CD4-positive, alpha-beta memory T cell (primary cell): Measurements from ENCODE around the gene CITED2. TPM values are rescaled to one million over a fixed set of nuclear protein-coding genes. Genes with fewer than 3 reads are reported as not detected.
A peak's percentile ranks its signal among the peaks of the same experiment; 100 is the strongest.

ENCODE experiments used
- CTCF ChIA-PET: fragments of 350-600 bp; sonication (Branson Sonifier 250); formaldehyde crosslinking; loops from one replicate; lab custom pipeline; 2021; ENCODE audit warnings: inconsistent platforms; ENCODE audit not compliant: partially characterized antibody; lab: Charles Lee
- POLR2A ChIA-PET: fragments of 350-600 bp; sonication (Branson Sonifier 250); formaldehyde crosslinking; loops from one replicate; lab custom pipeline; 2021; ENCODE audit not compliant: partially characterized antibody; lab: Charles Lee
- DNase-seq, 5 donors: peaks; one replicate each; pipeline versions ENCODE4 v3.0.0 to v3.0.0-alpha.2; 2020 to 2022; ENCODE audit warnings: mixed read lengths in 1 of 5
- H3K27ac ChIP-seq: one replicate; pipeline ENCODE4 v1.7.0; 2013; ENCODE audit warnings: low read depth, low read length
- H3K27me3 ChIP-seq: 2 replicates; pipeline ENCODE4 v1.7.0; 2013; ENCODE audit warnings: mild to moderate bottlenecking, low read length, moderate library complexity; ENCODE audit not compliant: insufficient read depth
- H3K36me3 ChIP-seq: 2 replicates; pipeline ENCODE4 v1.7.0; 2013; ENCODE audit warnings: mild to moderate bottlenecking, low read length, moderate library complexity; ENCODE audit not compliant: insufficient read depth
- H3K4me1 ChIP-seq: 2 replicates; pipeline ENCODE4 v1.7.0; 2013; ENCODE audit warnings: mild to moderate bottlenecking, low read length, moderate library complexity; ENCODE audit not compliant: insufficient read depth
- H3K4me3 ChIP-seq, 2 donors: one replicate each; pipeline ENCODE4 v1.7.0; 2013; ENCODE audit warnings: low read length in 2 of 2, mild to moderate bottlenecking in 1 of 2
- H3K9me3 ChIP-seq, 2 donors: one replicate each; pipeline ENCODE4 v1.7.0; 2013; ENCODE audit warnings: low read length in 2 of 2, control low read depth in 1 of 2; ENCODE audit not compliant: control insufficient read depth in 1 of 2
- H3K27ac Mint-ChIP-seq, 7 donors: one replicate each; pipeline ENCODE4 v1.8.0; 2020 to 2021; ENCODE audit warnings: mixed read lengths in 7 of 7, mild to moderate bottlenecking in 6 of 7, inconsistent platforms in 3 of 7, moderate library complexity in 3 of 7
- H3K27me3 Mint-ChIP-seq, 2 donors: one replicate each; pipeline ENCODE4 v1.8.0; 2020 to 2021; ENCODE audit warnings: mixed read lengths in 2 of 2
- H3K36me3 Mint-ChIP-seq, 2 donors: one replicate each; pipeline ENCODE4 v1.8.0; 2020 to 2021; ENCODE audit warnings: mixed read lengths in 2 of 2, inconsistent platforms in 1 of 2, mild to moderate bottlenecking in 1 of 2
- H3K4me1 Mint-ChIP-seq, 4 donors: one replicate each; pipeline ENCODE4 v1.8.0; 2020 to 2021; ENCODE audit warnings: mixed read lengths in 4 of 4, mild to moderate bottlenecking in 1 of 4
- H3K4me3 Mint-ChIP-seq, 8 donors: one replicate each; pipeline ENCODE4 v1.8.0; 2020 to 2021; ENCODE audit warnings: mixed read lengths in 8 of 8, mild to moderate bottlenecking in 7 of 8, moderate library complexity in 6 of 8, inconsistent platforms in 3 of 8
- H3K9me3 Mint-ChIP-seq, 8 donors: one replicate each; pipeline ENCODE4 v1.8.0; 2020 to 2021; ENCODE audit warnings: mixed read lengths in 8 of 8, mild to moderate bottlenecking in 5 of 8, inconsistent platforms in 3 of 8, moderate library complexity in 1 of 8
- intact Hi-C: fragments of 100-400 bp; cut with micrococcal nuclease; formaldehyde crosslinking; loops from one replicate; pipeline ENCODE4 v1.15.1; 2023
- polyA plus RNA-seq, 2 donors: library from polyadenylated mRNA; unstranded; fragments of 300-500 nt; fragmentation: Illumina TruSeq; gene quantifications; one replicate each; pipeline ENCODE4 v1.2.3, GENCODE V29; 2021
- total RNA-seq, 2 experiments: library from RNA; stranded (reverse); gene quantifications; one replicate each; pipeline ENCODE4 v1.2.3, GENCODE V29; 2021

Gene CITED2
- total and polyA plus RNA-seq, 4 experiments from 2014 or later = 37.1 to 118 (median 82.3) TPM

GRCh38 chr6:139371421-139372203, 2.8 kb downstream of the CITED2 start:
- H3K9me3 Mint-ChIP-seq = peaks cover 0 to 9% (median 0%) of the 10 kb centered on the region in 8 donors
- Histone ChIP-seq H3K27me3 (no peaks in the 10 kb centered on the region), H3K4me3 (peak overlapping the region in 1 of 2 donors; percentile 35), H3K4me1 (peaks cover 47% of the 10 kb centered on the region), H3K9me3 (no peaks in the 10 kb centered on the region), H3K27ac (peak overlapping the region; percentile 40), H3K36me3 (no peaks in the 10 kb centered on the region)
- DNase-seq = no peak
- no peaks in the 10 kb centered on the region for H3K27me3 Mint-ChIP-seq
- ChIA-PET POLR2A (interaction anchor here (1.3 to 6.3 kb wide), 12 partner anchors 47 to 597 kb away, joined by 3 to 153 read pairs (median 52); partner anchors contain the start of genes ABRACL, CCDC28A, HECA and TXLNB), CTCF (interaction anchor here (0.8 to 3.7 kb wide), 12 partner anchors 14 to 556 kb away, joined by 3 to 33 read pairs (median 6); partner anchors contain the start of gene TXLNB)
- H3K4me1 Mint-ChIP-seq = peaks cover 35 to 77% (median 43%) of the 10 kb centered on the region in 4 donors
- peak overlapping the region; percentile 75 to 99 (median 88) for H3K27ac Mint-ChIP-seq
- peaks cover 32 to 39% of the 10 kb centered on the region in 2 donors for H3K36me3 Mint-ChIP-seq
- peak overlapping the region; percentile 64 to 100 (median 96) for H3K4me3 Mint-ChIP-seq
- intact Hi-C loops = loop anchor here (10.0 kb wide), 2 partner anchors 393 to 733 kb away; no protein-coding TSS in a partner anchor

GRCh38 chr6:139370999-139371345, 3.5 kb downstream of the CITED2 start:
- H3K4me3 Mint-ChIP-seq = peak overlapping the region; percentile 64 to 100 (median 96)
- peak overlapping the region; percentile 40 for H3K27ac ChIP-seq

DNA sequence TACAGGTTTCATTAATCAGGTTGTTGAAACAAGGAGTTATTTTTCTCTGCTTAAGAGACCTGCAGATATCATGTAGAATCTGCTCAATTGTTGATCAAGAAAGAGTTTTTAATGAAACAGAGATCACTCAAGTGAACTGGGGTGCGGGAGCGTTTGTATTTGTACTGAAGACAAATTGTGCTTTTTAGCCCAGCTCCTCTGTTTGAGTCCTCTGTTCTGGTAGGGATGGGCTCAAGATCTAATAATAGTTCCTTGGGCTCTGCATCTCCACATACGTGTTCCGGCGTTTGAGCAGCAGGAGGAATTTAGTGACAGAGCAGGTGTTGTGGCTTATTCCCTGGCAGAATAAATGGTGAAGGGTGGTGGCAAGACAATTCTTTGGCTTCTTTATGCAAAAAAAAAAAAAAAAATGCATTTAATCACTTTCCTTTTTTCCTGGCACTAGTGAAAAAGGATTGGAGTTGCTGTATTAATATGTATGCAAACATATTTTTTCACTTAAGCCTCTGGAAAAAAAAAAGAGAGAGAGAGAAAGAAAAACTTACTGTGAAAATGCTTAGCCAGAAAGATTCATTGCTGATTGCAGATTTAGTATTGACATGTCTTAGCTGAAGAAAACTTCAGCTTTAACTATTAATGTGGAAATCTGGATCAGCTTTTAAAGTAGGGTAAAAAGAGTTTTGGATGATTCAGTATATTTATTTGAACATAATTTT, 4.0 kb downstream of the CITED2 start:
- no peaks in the 10 kb centered on the region for H3K9me3 ChIP-seq
- Mint-ChIP-seq H3K9me3 (peaks cover 0 to 9% (median 0%) of the 10 kb centered on the region in 8 donors), H3K27ac (peak overlapping the region; percentile 84 to 99 (median 88)), H3K36me3 (peaks cover 32 to 36% of the 10 kb centered on the region in 2 donors), H3K27me3 (no peaks in the 10 kb centered on the region), H3K4me1 (peaks cover 30 to 67% (median 36%) of the 10 kb centered on the region in 4 donors), H3K4me3 (peak overlapping the region; percentile 60 to 100 (median 96))
- ChIA-PET CTCF (interaction anchor here (0.7 to 3.7 kb wide), 59 partner anchors 8 to 1071 kb away, joined by 3 to 33 read pairs (median 4); partner anchors contain the start of gene TXLNB), POLR2A (interaction anchor here (0.6 to 6.3 kb wide), 21 partner anchors 78 to 674 kb away, joined by 3 to 153 read pairs (median 5); partner anchors contain the start of gene TXLNB)
- intact Hi-C loops = loop anchor here (10.0 kb wide), 2 partner anchors 394 to 734 kb away; no protein-coding TSS in a partner anchor
- H3K4me3 ChIP-seq = no peak overlapping the region
- H3K36me3 ChIP-seq = no peaks in the 10 kb centered on the region
- no peaks in the 10 kb centered on the region for H3K27me3 ChIP-seq
- peak overlapping the region; percentile 40 for H3K27ac ChIP-seq
- peaks cover 38% of the 10 kb centered on the region for H3K4me1 ChIP-seq
- DNase-seq = peak in 1 of 5 donors; percentile 6

More at GRCh38 chr6:139370999-139371345, 3.5 kb downstream of the CITED2 start:
- DNase-seq = no peak
- no peaks in the 10 kb centered on the region for H3K27me3 ChIP-seq
- H3K27ac Mint-ChIP-seq = peak overlapping the region; percentile 75 to 99 (median 88)
- H3K9me3 ChIP-seq = no peaks in the 10 kb centered on the region
- H3K4me3 ChIP-seq = no peak overlapping the region
- POLR2A ChIA-PET = interaction anchor here (0.6 to 6.3 kb wide), 10 partner anchors 79 to 673 kb away, joined by 3 to 153 read pairs (median 10); partner anchors contain the start of gene TXLNB
- peaks cover 32 to 73% (median 38%) of the 10 kb centered on the region in 4 donors for H3K4me1 Mint-ChIP-seq
- peaks cover 32 to 39% of the 10 kb centered on the region in 2 donors for H3K36me3 Mint-ChIP-seq
- H3K27me3 Mint-ChIP-seq = no peaks in the 10 kb centered on the region
- H3K9me3 Mint-ChIP-seq = peaks cover 0 to 9% (median 0%) of the 10 kb centered on the region in 8 donors
- intact Hi-C loops = loop anchor here (10.0 kb wide), 2 partner anchors 394 to 734 kb away; no protein-coding TSS in a partner anchor
- peaks cover 42% of the 10 kb centered on the region for H3K4me1 ChIP-seq
- CTCF ChIA-PET = interaction anchor here (0.8 to 3.7 kb wide), 11 partner anchors 80 to 555 kb away, joined by 3 to 33 read pairs (median 7); partner anchors contain the start of gene TXLNB
- H3K36me3 ChIP-seq = no peaks in the 10 kb centered on the region

GRCh38 chr6:139369568-139370282, 4.7 kb downstream of the CITED2 start:
- Mint-ChIP-seq H3K4me3 (peak overlapping the region; percentile 60 to 100 (median 84)), H3K27me3 (no peaks in the 10 kb centered on the region), H3K27ac (peak overlapping the region; percentile 80 to 99 (median 88)), H3K4me1 (peaks cover 29 to 62% (median 36%) of the 10 kb centered on the region in 4 donors), H3K9me3 (peaks cover 0 to 9% (median 0%) of the 10 kb centered on the region in 8 donors), H3K36me3 (peaks cover 32% of the 10 kb centered on the region in 2 donors)
- Histone ChIP-seq H3K36me3 (no peaks in the 10 kb centered on the region), H3K27ac (peak overlapping the region; percentile 40), H3K4me1 (peaks cover 40% of the 10 kb centered on the region), H3K27me3 (no peaks in the 10 kb centered on the region), H3K4me3 (no peak overlapping the region), H3K9me3 (no peaks in the 10 kb centered on the region)
- CTCF ChIA-PET = interaction anchor here (0.7 to 3.7 kb wide), 71 partner anchors 8 to 1273 kb away, joined by 3 to 33 read pairs (median 4); partner anchors contain the start of gene TXLNB
- intact Hi-C loops = loop anchor here (1.0 to 10.0 kb wide), 5 partner anchors 395 to 1303 kb away; no protein-coding TSS in a partner anchor
- DNase-seq = peak; percentile 36 to 54 (median 48)
- POLR2A ChIA-PET = interaction anchor here (0.6 to 2.3 kb wide), 21 partner anchors 9 to 1552 kb away, joined by 3 to 22 read pairs (median 4); partner anchors contain the start of gene TXLNB

DNA sequence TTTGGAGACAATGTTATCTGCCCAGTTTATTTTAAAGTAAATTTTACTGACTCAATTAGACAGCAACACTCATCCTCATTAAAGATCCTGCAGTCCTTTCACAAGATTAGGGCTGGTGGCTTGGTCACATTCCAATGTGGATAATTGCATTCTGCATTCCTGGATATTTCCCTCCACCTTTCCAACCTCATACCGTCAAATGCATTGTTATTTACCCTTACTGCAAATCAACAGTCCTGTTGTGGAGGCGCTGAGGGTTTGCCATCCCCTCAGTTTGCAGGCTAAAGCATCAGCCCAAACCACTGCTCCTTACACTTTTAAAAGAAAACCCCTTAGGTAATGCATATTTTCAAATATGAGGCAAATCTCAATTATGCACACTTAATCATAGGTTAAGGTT, 5.4 kb downstream of the CITED2 start:
- H3K36me3 Mint-ChIP-seq = peaks cover 27 to 29% of the 10 kb centered on the region in 2 donors
- POLR2A ChIA-PET = interaction anchor here (0.6 to 2.3 kb wide), 16 partner anchors 10 to 612 kb away, joined by 3 to 22 read pairs (median 5); partner anchors contain the start of gene TXLNB
- Histone ChIP-seq H3K4me3 (no peak overlapping the region), H3K36me3 (no peaks in the 10 kb centered on the region), H3K27me3 (no peaks in the 10 kb centered on the region), H3K27ac (no peak overlapping the region), H3K4me1 (peaks cover 47% of the 10 kb centered on the region), H3K9me3 (no peaks in the 10 kb centered on the region)
- H3K4me1 Mint-ChIP-seq = peaks cover 34 to 64% (median 42%) of the 10 kb centered on the region in 4 donors
- DNase-seq = no peak
- no peak overlapping the region for H3K4me3 Mint-ChIP-seq
- peaks cover 0 to 5% (median 0%) of the 10 kb centered on the region in 8 donors for H3K9me3 Mint-ChIP-seq
- H3K27ac Mint-ChIP-seq = peak overlapping the region in 2 of 7 donors; percentile 29 to 99
- no peaks in the 10 kb centered on the region for H3K27me3 Mint-ChIP-seq
- intact Hi-C loops = loop anchor here (1.0 to 5.0 kb wide), 3 partner anchors 526 to 1303 kb away; no protein-coding TSS in a partner anchor
- CTCF ChIA-PET = interaction anchor here (0.7 to 3.7 kb wide), 61 partner anchors 7 to 1274 kb away, joined by 3 to 33 read pairs (median 4); partner anchors contain the start of gene TXLNB
